Subcutaneous adipose tissue (tissue), 4 donors: ENCODE data around the gene PSME4. TPM values are rescaled to one million over a fixed set of nuclear protein-coding genes. Genes with fewer than 3 reads are reported as not detected.

ENCODE experiments used
- CTCF ChIP-seq: fragments of 450-650 bp; IDR thresholded peaks from one replicate; pipeline ENCODE4 v1.5.1; 2016; ENCODE audit warnings: low read depth, mild to moderate bottlenecking, control low read depth, antibody characterized with exemption, moderate library complexity
- total RNA-seq, 4 donors: library from RNA; depleted of rRNA; stranded (reverse); fragments of >200 nt; gene quantifications; one replicate each; pipeline ENCODE4 v1.1.0, GENCODE V29; 2016

PSME4 gene
- total RNA-seq, 4 donors from 2014 or later, result 39.6 to 91.1 (median 68.1) TPM

GRCh38 chr2:53949457-53949856 is 21.3 kb downstream of the PSME4 start:
- no peak for TF ChIP-seq CTCF

DNA sequence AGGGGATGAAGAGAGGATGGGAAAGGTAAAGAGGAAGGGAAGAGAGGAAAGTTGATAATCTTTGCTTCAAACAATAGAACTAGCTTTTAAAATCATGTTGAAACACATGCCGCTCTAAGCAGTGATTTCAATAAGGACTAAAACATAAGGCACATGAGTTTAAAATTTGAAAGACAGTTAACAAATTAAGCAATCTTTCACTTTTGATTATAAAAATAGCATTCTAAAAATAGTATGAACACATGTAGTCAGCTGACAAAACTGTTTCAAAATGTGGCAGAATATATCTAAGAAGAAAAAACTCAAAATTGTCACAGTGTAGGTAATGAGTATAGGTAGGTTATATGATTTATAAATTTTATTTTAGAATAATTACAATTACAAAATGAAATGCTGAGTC is 25.3 kb downstream of the PSME4 start:
- no peak for TF ChIP-seq CTCF

GRCh38 chr2:53944542-53944941 is 26.3 kb downstream of the PSME4 start:
- no peak for TF ChIP-seq CTCF

GRCh38 chr2:53942280-53942679 is 28.5 kb downstream of the PSME4 start:
- TF ChIP-seq CTCF, result no peak

GRCh38 chr2:53941749-53942148 is 29.0 kb downstream of the PSME4 start:
- TF ChIP-seq CTCF, result no peak

DNA sequence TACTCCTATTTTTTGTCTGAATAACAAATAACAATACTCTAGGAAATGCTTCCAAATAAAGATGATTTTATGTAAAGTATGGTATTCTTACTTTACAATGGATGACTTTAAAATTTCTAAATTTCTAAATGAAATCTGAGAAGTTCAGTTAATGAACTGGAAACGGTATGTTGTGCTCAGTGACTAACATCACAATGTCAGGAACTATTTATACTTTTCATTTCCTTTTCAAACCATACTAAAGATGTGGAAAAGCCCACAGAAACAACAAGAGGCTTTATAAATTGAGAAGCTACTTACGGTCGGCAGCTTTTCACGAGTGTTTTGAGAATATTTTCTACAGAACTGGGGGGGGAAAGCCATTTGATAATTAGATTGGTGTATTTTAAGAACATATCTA is 31.1 kb downstream of the PSME4 start:
- TF ChIP-seq CTCF, result no peak

- no peak for TF ChIP-seq CTCF
Observed at GRCh38 chr2:53938904-53939303, 31.9 kb downstream of the PSME4 start.
